ENCODE measurements around the gene FARS2. TPM values are rescaled to one million over a fixed set of nuclear protein-coding genes. Genes with fewer than 3 reads are reported as not detected.

Gene FARS2
- total RNA-seq, 6 donors from 2014 or later = 16.4 to 34.6 (median 19.9) TPM

GRCh38 chr6:5531161-5531560, 269.8 kb downstream of the FARS2 start:
- Histone ChIP-seq H3K36me3 (no peaks in the 10 kb centered on the region), H3K27ac (no peak overlapping the region), H3K27me3 (no peaks in the 10 kb centered on the region), H3K9me3 (no peaks in the 10 kb centered on the region), H3K4me1 (no peaks in the 10 kb centered on the region), H3K4me3 (no peak overlapping the region)
- DNase-seq = no peak
- ATAC-seq (ENCODE audit: low FRiP score in 2 of 2) = no peak
- 76 to 92% methylated on average over 4 of the region's 4 CpGs for WGBS, 2 donors
- no peak for TF ChIP-seq POLR2AphosphoS5 (IDR thresholded peaks at IDR 0.05)
- TF ChIP-seq CTCF (IDR thresholded peaks at IDR 0.05) = no peak
- no peak for TF ChIP-seq POLR2A (IDR thresholded peaks at IDR 0.05)
- TF ChIP-seq EP300 (IDR thresholded peaks at IDR 0.05) = no peak

- 65 to 76% methylated on average over 6 of the region's 6 CpGs for WGBS, 2 donors
These were observed 270.6 kb downstream of the FARS2 start for GRCh38 chr6:5531853-5532375.

GRCh38 chr6:5532941-5533340, 271.6 kb downstream of the FARS2 start:
- Histone ChIP-seq H3K36me3 (no peaks in the 10 kb centered on the region), H3K27ac (no peak overlapping the region), H3K4me3 (no peak overlapping the region), H3K27me3 (no peaks in the 10 kb centered on the region), H3K4me1 (no peaks in the 10 kb centered on the region), H3K9me3 (no peaks in the 10 kb centered on the region)
- ATAC-seq (ENCODE audit: low FRiP score in 2 of 2) = no peak
- WGBS, 2 donors = 99 to 100% methylated on average over 3 of the region's 3 CpGs
- no peak for DNase-seq
- TF ChIP-seq POLR2A (IDR thresholded peaks at IDR 0.05) (no peak), POLR2AphosphoS5 (IDR thresholded peaks at IDR 0.05) (no peak), CTCF (IDR thresholded peaks at IDR 0.05) (no peak), EP300 (IDR thresholded peaks at IDR 0.05) (no peak)

More at GRCh38 chr6:5531853-5532375, 270.6 kb downstream of the FARS2 start:
- DNase-seq = no peak
- Histone ChIP-seq H3K27ac (no peak overlapping the region), H3K9me3 (no peaks in the 10 kb centered on the region), H3K4me3 (no peak overlapping the region), H3K27me3 (no peaks in the 10 kb centered on the region), H3K4me1 (no peaks in the 10 kb centered on the region), H3K36me3 (no peaks in the 10 kb centered on the region)
- ATAC-seq (ENCODE audit: low FRiP score in 2 of 2) = no peak
- no peak for TF ChIP-seq POLR2A (IDR thresholded peaks at IDR 0.05)

GRCh38 chr6:5534643-5535042, 273.3 kb downstream of the FARS2 start:
- Histone ChIP-seq H3K9me3 (no peaks in the 10 kb centered on the region), H3K4me3 (no peak overlapping the region), H3K4me1 (no peaks in the 10 kb centered on the region), H3K27ac (no peak overlapping the region), H3K27me3 (no peaks in the 10 kb centered on the region), H3K36me3 (no peaks in the 10 kb centered on the region)
- TF ChIP-seq POLR2A (IDR thresholded peaks at IDR 0.05) (no peak), CTCF (IDR thresholded peaks at IDR 0.05) (no peak), EP300 (IDR thresholded peaks at IDR 0.05) (no peak), POLR2AphosphoS5 (IDR thresholded peaks at IDR 0.05) (no peak)
- DNase-seq (no peak), ATAC-seq (ENCODE audit: low FRiP score in 2 of 2) (no peak)
- WGBS, 2 donors = 93 to 96% methylated on average over 9 of the region's 9 CpGs

GRCh38 chr6:5536644-5537043, 275.3 kb downstream of the FARS2 start:
- DNase-seq = no peak
- no peaks in the 10 kb centered on the region for H3K36me3 ChIP-seq
- H3K27ac ChIP-seq = no peak overlapping the region
- H3K9me3 ChIP-seq = no peaks in the 10 kb centered on the region
- no peak for ATAC-seq (ENCODE audit: low FRiP score in 2 of 2)
- WGBS, 2 donors = 87 to 89% methylated on average over 1 of the region's 1 CpG
- H3K27me3 ChIP-seq = no peaks in the 10 kb centered on the region
- no peak overlapping the region for H3K4me3 ChIP-seq
- TF ChIP-seq POLR2A (IDR thresholded peaks at IDR 0.05) (no peak), CTCF (IDR thresholded peaks at IDR 0.05) (no peak), POLR2AphosphoS5 (IDR thresholded peaks at IDR 0.05) (no peak), EP300 (IDR thresholded peaks at IDR 0.05) (no peak)
- H3K4me1 ChIP-seq = no peaks in the 10 kb centered on the region
